ENCODE data around the gene PEG3. TPM values are rescaled to one million over a fixed set of nuclear protein-coding genes. Genes with fewer than 3 reads are reported as not detected.
"Not testable (repeated sequence)": the region's sequence is repeated elsewhere in the genome, so short reads cannot be mapped to it uniquely, and the experiment has no call there.

The PEG3 gene
- total and polyA plus RNA-seq, 9 of the 15 experiments (the other 6 are each of a cell fraction or from before 2014, with no cell fraction given) = 0.04 to 0.40 TPM; not detected in 7

DNA sequence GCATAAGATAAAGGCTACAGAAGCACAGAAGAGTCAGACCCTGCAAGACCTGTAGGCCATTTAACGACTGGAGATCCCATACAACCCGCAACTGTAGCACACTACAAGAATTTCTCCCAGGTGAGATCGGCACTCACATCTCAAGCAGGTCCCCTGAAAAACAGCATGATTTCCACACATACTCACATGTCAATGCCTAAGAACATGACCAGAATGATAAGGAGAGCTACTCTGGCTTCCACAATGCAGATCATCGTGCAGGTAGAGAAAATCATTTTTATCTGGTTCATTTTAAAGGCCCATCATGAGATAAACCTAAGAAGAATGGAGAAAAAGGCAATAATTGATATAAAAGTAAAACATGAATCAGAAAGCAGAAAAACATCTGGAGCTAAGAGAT, 17.5 kb upstream of the PEG3 start (continued):
- TF ChIP-seq ASH1L (IDR thresholded peaks at IDR 0.05; ENCODE audit: borderline replicate concordance, low read depth, partially characterized antibody) (no peak), RFX1 (IDR thresholded peaks at IDR 0.05) (no peak), RNF2 (IDR thresholded peaks at IDR 0.05) (no peak)
- TF ChIP-seq, protein P1, sequence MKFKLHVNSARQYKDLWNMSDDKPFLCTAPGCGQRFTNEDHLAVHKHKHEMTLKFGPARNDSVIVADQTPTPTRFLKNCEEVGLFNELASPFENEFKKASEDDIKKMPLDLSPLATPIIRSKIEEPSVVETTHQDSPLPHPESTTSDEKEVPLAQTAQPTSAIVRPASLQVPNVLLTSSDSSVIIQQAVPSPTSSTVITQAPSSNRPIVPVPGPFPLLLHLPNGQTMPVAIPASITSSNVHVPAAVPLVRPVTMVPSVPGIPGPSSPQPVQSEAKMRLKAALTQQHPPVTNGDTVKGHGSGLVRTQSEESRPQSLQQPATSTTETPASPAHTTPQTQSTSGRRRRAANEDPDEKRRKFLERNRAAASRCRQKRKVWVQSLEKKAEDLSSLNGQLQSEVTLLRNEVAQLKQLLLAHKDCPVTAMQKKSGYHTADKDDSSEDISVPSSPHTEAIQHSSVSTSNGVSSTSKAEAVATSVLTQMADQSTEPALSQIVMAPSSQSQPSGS (CRISPR knock-in tag; IDR thresholded peaks at IDR 0.05) = no peak

GRCh38 chr19:56856822-56857221, 16.3 kb upstream of the PEG3 start:
- Histone ChIP-seq H3K9me3 (replicated peaks; ENCODE audit: control insufficient read depth, insufficient read depth, low read depth, low read length) (no peaks in the 10 kb centered on the region; the same call in 1 of the 2 replicates), H4K20me1 (replicated peaks; ENCODE audit: control insufficient read depth, insufficient read depth, low read length) (no peaks in the 10 kb centered on the region), H3K27ac (ENCODE audit: extremely low read depth, low read depth, low read length) (no peak overlapping the region), H3K27me3 (ENCODE audit: control insufficient read depth in 2 of 2, insufficient read depth in 2 of 2, low read length in 2 of 2) (no peaks in the 10 kb centered on the region), H2AFZ (ENCODE audit: low read depth, low read length) (no peak overlapping the region), H3K4me3 (no peak overlapping the region), H3K79me2 (ENCODE audit: control insufficient read depth, insufficient read depth, low read length) (no peaks in the 10 kb centered on the region), H3K9me1 (ENCODE audit: control insufficient read depth, insufficient read depth, low read length) (no peaks in the 10 kb centered on the region), H3K9ac (ENCODE audit: insufficient read depth in 1 of 2, low read depth in 2 of 2, low read length in 2 of 2) (no peak overlapping the region), H3K36me3 (ENCODE audit: control insufficient read depth, insufficient read depth, low read length) (no peaks in the 10 kb centered on the region), H3K4me1 (replicated peaks in 1 of 2; ENCODE audit: control insufficient read depth in 2 of 2, insufficient read depth in 2 of 2, low read length in 2 of 2) (no peaks in the 10 kb centered on the region), H3K4me2 (ENCODE audit: insufficient read depth, low read length) (no peak overlapping the region)
- POLR2A ChIA-PET = interaction anchor here (0.7 kb wide), 1 partner anchor 26 kb away, joined by 3 read pairs; no protein-coding TSS in a partner anchor
- 0% methylated on average over 3 of the region's 3 CpGs for WGBS (ENCODE audit: insufficient coverage, low coverage, missing lambda C conversion rate)
- no TSS peak for BruUV-seq (replicated peaks)
- ATAC-seq (no peak), FAIRE-seq (no peak), DNase-seq (ENCODE audit: extremely low read depth in 1 of 4, low spot score in 3 of 4) (no peak)
- in situ Hi-C loops (cut with MboI) (no loop called here), intact Hi-C loops (cut with micrococcal nuclease) (no loop called here)
- TF ChIP-seq, protein P2, sequence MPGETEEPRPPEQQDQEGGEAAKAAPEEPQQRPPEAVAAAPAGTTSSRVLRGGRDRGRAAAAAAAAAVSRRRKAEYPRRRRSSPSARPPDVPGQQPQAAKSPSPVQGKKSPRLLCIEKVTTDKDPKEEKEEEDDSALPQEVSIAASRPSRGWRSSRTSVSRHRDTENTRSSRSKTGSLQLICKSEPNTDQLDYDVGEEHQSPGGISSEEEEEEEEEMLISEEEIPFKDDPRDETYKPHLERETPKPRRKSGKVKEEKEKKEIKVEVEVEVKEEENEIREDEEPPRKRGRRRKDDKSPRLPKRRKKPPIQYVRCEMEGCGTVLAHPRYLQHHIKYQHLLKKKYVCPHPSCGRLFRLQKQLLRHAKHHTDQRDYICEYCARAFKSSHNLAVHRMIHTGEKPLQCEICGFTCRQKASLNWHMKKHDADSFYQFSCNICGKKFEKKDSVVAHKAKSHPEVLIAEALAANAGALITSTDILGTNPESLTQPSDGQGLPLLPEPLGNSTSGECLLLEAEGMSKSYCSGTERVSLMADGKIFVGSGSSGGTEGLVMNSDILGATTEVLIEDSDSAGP (CRISPR knock-in tag; IDR thresholded peaks at IDR 0.05) = no peak
- CTCF ChIA-PET (ENCODE audit: low intra/inter-chr PET ratio) = no interaction called here

GRCh38 chr19:56852361-56852760, 11.8 kb upstream of the PEG3 start:
- CTCF ChIA-PET (ENCODE audit: low intra/inter-chr PET ratio); intact Hi-C loops (cut with micrococcal nuclease): not testable (repeated sequence)

More at GRCh38 chr19:56852361-56852760, 11.8 kb upstream of the PEG3 start:
- H4K20me1 ChIP-seq (replicated peaks; ENCODE audit: control insufficient read depth, insufficient read depth, low read length); FAIRE-seq; H3K27ac ChIP-seq (ENCODE audit: extremely low read depth, low read depth, low read length); BruUV-seq (replicated peaks); H3K4me2 ChIP-seq (ENCODE audit: insufficient read depth, low read length); H3K79me2 ChIP-seq (ENCODE audit: control insufficient read depth, insufficient read depth, low read length); ATAC-seq; in situ Hi-C loops (cut with MboI); H3K27me3 ChIP-seq (ENCODE audit: control insufficient read depth in 2 of 2, insufficient read depth in 2 of 2, low read length in 2 of 2); H2AFZ ChIP-seq (ENCODE audit: low read depth, low read length); H3K4me1 ChIP-seq (replicated peaks in 1 of 2; ENCODE audit: control insufficient read depth in 2 of 2, insufficient read depth in 2 of 2, low read length in 2 of 2); DNase-seq (ENCODE audit: extremely low read depth in 1 of 4, low spot score in 3 of 4); H3K9ac ChIP-seq (ENCODE audit: insufficient read depth in 1 of 2, low read depth in 2 of 2, low read length in 2 of 2); H3K9me1 ChIP-seq (ENCODE audit: control insufficient read depth, insufficient read depth, low read length); POLR2A ChIA-PET; H3K9me3 ChIP-seq (replicated peaks; ENCODE audit: control insufficient read depth, insufficient read depth, low read depth, low read length); H3K4me3 ChIP-seq; H3K36me3 ChIP-seq (ENCODE audit: control insufficient read depth, insufficient read depth, low read length): not testable (repeated sequence)
- 0% methylated on average over 1 of the region's 2 CpGs for WGBS (ENCODE audit: insufficient coverage, low coverage, missing lambda C conversion rate)
